Measurements from ENCODE around the gene EIF6. TPM values are rescaled to one million over a fixed set of nuclear protein-coding genes. Genes with fewer than 3 reads are reported as not detected.

The EIF6 gene
- total and polyA plus RNA-seq, 2 experiments from 2014 or later = 166 to 245 TPM

DNA sequence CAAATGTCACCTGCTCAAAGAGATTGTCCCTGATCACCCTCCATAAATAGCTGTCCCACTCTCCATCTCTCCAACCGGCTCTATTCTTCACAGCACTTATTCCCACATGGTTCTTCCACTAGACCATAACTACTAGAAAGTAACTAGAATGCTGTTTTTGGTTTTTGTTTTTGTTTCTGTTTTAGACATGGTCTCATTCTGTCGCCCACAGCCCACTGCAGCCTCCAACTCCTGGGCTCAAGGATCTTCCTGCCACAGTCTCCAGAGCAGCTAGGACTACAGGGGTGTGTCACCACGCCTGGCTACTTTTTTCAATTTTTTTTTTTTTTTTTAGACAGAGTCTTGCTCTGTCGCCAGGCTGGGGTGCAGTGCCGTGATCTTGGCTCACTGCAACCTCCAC, 45.8 kb downstream of the EIF6 start:
- Histone ChIP-seq H3K36me3 (ENCODE audit: low read depth) (no peaks in the 10 kb centered on the region), H2AFZ (no peak overlapping the region), H3K9me3 (ENCODE audit: low read depth) (no peaks in the 10 kb centered on the region), H3K9ac (no peak overlapping the region), H3K4me1 (ENCODE audit: insufficient read depth) (peaks cover 8% of the 10 kb centered on the region), H3K4me2 (ENCODE audit: unreplicated experiment) (no peak overlapping the region), H3K4me3 (no peak overlapping the region), H4K20me1 (ENCODE audit: insufficient read depth) (no peaks in the 10 kb centered on the region), H3K79me2 (ENCODE audit: insufficient read depth) (no peaks in the 10 kb centered on the region), H3K27ac (no peak overlapping the region), H3K9me2 (ENCODE audit: insufficient read depth) (no peaks in the 10 kb centered on the region), H3K27me3 (replicated peaks; ENCODE audit: insufficient read depth) (no peaks in the 10 kb centered on the region), H3F3A (ENCODE audit: insufficient read depth) (no peaks in the 10 kb centered on the region)
- in situ Hi-C loops (cut with MboI) = no loop called here
- TF ChIP-seq EZH2phosphoT487 (IDR thresholded peaks at IDR 0.05; ENCODE audit: insufficient read depth, low read depth) (no peak), EZH2 (IDR thresholded peaks at IDR 0.05; ENCODE audit: insufficient read depth, poor library complexity, severe bottlenecking) (no peak)
- no peak for DNase-seq
- 90 to 93% methylated on average over 5 of the region's 5 CpGs for WGBS, 2 experiments (ENCODE audit: low coverage in 1 of 2, low lambda C conversion rate in 2 of 2, missing lambda C conversion rate in 2 of 2)

DNA sequence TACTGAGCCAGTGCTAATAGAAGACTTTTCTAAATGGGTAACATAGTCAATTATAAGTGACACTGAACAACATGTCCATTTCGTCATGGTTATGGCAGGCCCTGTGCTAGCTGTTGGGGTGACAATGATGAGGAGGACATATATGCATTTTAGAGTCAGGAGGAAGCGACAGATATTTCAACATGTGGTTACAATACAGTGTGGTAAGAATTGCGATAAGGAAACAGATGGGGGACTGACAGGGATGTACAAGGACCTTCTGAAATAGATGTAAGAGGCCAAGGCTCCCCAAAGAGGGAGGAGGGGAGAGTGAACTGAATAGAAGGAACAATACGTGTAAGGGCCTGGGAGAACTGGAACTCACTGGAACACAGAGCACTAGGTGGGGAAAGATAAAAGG, 46.4 kb downstream of the EIF6 start:
- in situ Hi-C loops (cut with MboI) = no loop called here
- TF ChIP-seq EZH2phosphoT487 (IDR thresholded peaks at IDR 0.05; ENCODE audit: insufficient read depth, low read depth) (no peak), EZH2 (IDR thresholded peaks at IDR 0.05; ENCODE audit: insufficient read depth, poor library complexity, severe bottlenecking) (no peak)
- H3K4me2 ChIP-seq (ENCODE audit: unreplicated experiment) = no peak overlapping the region
- no peaks in the 10 kb centered on the region for H3K36me3 ChIP-seq (ENCODE audit: low read depth)
- no peaks in the 10 kb centered on the region for H3K27me3 ChIP-seq (replicated peaks; ENCODE audit: insufficient read depth)
- H2AFZ ChIP-seq = no peak overlapping the region
- peaks cover 1% of the 10 kb centered on the region; the same call in 1 of the 2 replicates for H3F3A ChIP-seq (ENCODE audit: insufficient read depth)
- no peaks in the 10 kb centered on the region for H3K79me2 ChIP-seq (ENCODE audit: insufficient read depth)
- H3K9me2 ChIP-seq (ENCODE audit: insufficient read depth) = no peaks in the 10 kb centered on the region
- no peak overlapping the region for H3K9ac ChIP-seq
- no peak for DNase-seq
- WGBS, 2 experiments (ENCODE audit: low coverage in 1 of 2, low lambda C conversion rate in 2 of 2, missing lambda C conversion rate in 2 of 2) = 76 to 80% methylated on average over 4 of the region's 4 CpGs
- no peaks in the 10 kb centered on the region for H4K20me1 ChIP-seq (ENCODE audit: insufficient read depth)
- no peaks in the 10 kb centered on the region for H3K9me3 ChIP-seq (ENCODE audit: low read depth)
- H3K27ac ChIP-seq = no peak overlapping the region
- H3K4me1 ChIP-seq (ENCODE audit: insufficient read depth) = peaks cover 9% of the 10 kb centered on the region
- H3K4me3 ChIP-seq = no peak overlapping the region

DNA sequence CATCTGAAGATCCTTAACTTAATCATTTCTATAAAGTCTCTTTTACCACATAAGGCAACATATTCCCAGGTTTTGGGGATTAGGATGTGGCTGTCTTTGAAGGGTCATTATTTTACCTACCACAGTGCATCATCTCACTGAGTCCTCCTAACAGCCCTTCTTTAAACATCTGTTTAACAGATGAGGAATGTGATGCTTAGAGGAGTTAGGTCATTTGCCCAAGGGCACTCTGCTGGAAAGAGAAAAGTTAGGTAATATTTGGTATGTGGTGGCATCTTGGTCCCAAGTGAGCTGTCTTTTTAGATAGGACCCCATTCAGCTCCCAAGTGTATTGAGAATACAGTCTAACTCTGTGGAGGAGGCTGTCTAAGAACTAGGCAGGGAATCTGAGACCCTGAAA, 47.1 kb downstream of the EIF6 start:
- in situ Hi-C loops (cut with MboI) = no loop called here
- no peaks in the 10 kb centered on the region for H4K20me1 ChIP-seq (ENCODE audit: insufficient read depth)
- no peak overlapping the region for H3K4me2 ChIP-seq (ENCODE audit: unreplicated experiment)
- no peaks in the 10 kb centered on the region for H3K9me2 ChIP-seq (ENCODE audit: insufficient read depth)
- no peak overlapping the region for H3K27ac ChIP-seq
- H3K9ac ChIP-seq = no peak overlapping the region
- no peaks in the 10 kb centered on the region for H3K27me3 ChIP-seq (replicated peaks; ENCODE audit: insufficient read depth)
- TF ChIP-seq EZH2 (IDR thresholded peaks at IDR 0.05; ENCODE audit: insufficient read depth, poor library complexity, severe bottlenecking) (no peak), EZH2phosphoT487 (IDR thresholded peaks at IDR 0.05; ENCODE audit: insufficient read depth, low read depth) (no peak)
- peaks cover 16% of the 10 kb centered on the region for H3K4me1 ChIP-seq (ENCODE audit: insufficient read depth)
- H3K79me2 ChIP-seq (ENCODE audit: insufficient read depth) = no peaks in the 10 kb centered on the region
- H3K36me3 ChIP-seq (ENCODE audit: low read depth) = no peaks in the 10 kb centered on the region
- no peak overlapping the region for H2AFZ ChIP-seq
- H3K9me3 ChIP-seq (ENCODE audit: low read depth) = no peaks in the 10 kb centered on the region
- H3K4me3 ChIP-seq = no peak overlapping the region
- peak; percentile 70 for DNase-seq
- peaks cover 8% of the 10 kb centered on the region; the same call in 1 of the 2 replicates for H3F3A ChIP-seq (ENCODE audit: insufficient read depth)

DNA sequence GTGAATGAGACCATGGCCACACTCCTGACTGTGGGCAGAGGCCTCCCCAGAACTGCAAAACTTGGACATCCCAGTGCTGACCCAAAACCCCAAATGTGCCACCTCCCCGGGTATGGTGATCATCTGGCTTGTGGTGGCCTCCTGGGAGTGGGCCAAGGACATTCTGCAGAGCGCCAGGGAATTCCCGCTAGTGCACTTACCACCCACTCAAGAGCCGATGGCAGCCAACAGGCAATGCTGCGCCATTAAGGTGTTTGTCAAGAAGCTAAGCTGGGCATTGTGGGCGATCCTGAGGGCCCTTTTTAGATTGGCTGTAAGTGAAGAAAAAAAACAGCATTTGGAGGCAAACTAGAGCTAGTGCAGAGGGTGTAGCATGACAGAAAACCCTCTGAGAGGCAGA, 48.7 kb downstream of the EIF6 start:
- in situ Hi-C loops (cut with MboI) = no loop called here
- Histone ChIP-seq H3K27me3 (replicated peaks; ENCODE audit: insufficient read depth) (no peaks in the 10 kb centered on the region), H3K4me1 (ENCODE audit: insufficient read depth) (peaks cover 24% of the 10 kb centered on the region), H3F3A (ENCODE audit: insufficient read depth) (peaks cover 17% of the 10 kb centered on the region), H3K79me2 (ENCODE audit: insufficient read depth) (no peaks in the 10 kb centered on the region), H3K9me2 (ENCODE audit: insufficient read depth) (no peaks in the 10 kb centered on the region), H3K36me3 (ENCODE audit: low read depth) (no peaks in the 10 kb centered on the region), H3K9me3 (ENCODE audit: low read depth) (no peaks in the 10 kb centered on the region), H3K4me2 (ENCODE audit: unreplicated experiment) (no peak overlapping the region), H3K9ac (no peak overlapping the region), H2AFZ (no peak overlapping the region), H3K27ac (no peak overlapping the region), H4K20me1 (ENCODE audit: insufficient read depth) (no peaks in the 10 kb centered on the region), H3K4me3 (no peak overlapping the region)
- DNase-seq = no peak
- TF ChIP-seq EZH2 (IDR thresholded peaks at IDR 0.05; ENCODE audit: insufficient read depth, poor library complexity, severe bottlenecking) (no peak), EZH2phosphoT487 (IDR thresholded peaks at IDR 0.05; ENCODE audit: insufficient read depth, low read depth) (no peak)
- 85 to 89% methylated on average over 6 of the region's 6 CpGs for WGBS, 2 experiments (ENCODE audit: low coverage in 1 of 2, low lambda C conversion rate in 2 of 2, missing lambda C conversion rate in 2 of 2)

DNA sequence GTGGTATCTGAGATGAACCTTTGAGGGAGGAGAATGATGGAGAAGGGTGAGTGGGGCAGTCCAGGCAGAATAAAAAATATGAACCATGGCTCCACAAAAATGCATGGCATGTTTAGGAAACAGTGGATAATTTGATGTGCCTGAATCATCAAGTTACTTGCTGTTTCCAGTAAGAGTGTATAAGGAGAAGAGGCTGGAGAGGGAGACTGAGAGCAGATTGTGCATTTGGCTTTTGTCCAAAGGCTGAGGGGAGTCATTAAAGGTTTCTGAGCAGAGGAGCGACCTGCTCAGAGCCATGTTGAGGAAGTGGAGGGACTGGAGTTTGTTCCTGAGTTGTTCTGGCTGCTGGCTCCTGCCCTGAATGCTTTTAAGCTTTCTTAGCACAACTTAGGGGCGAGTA, 52.0 kb downstream of the EIF6 start:
- no peaks in the 10 kb centered on the region for H3K9me3 ChIP-seq (ENCODE audit: low read depth)
- 61 to 69% methylated on average over 2 of the region's 2 CpGs for WGBS, 2 experiments (ENCODE audit: low coverage in 1 of 2, low lambda C conversion rate in 2 of 2, missing lambda C conversion rate in 2 of 2)
- no peaks in the 10 kb centered on the region for H3K79me2 ChIP-seq (ENCODE audit: insufficient read depth)
- peak overlapping the region; percentile 29 for H3K4me2 ChIP-seq (ENCODE audit: unreplicated experiment)
- no peaks in the 10 kb centered on the region; the same call in 1 of the 2 replicates for H4K20me1 ChIP-seq (ENCODE audit: insufficient read depth)
- no peak overlapping the region; the same call in 1 of the 2 replicates for H2AFZ ChIP-seq
- peak overlapping the region; percentile 46 for H3K27ac ChIP-seq
- H3F3A ChIP-seq (ENCODE audit: insufficient read depth) = peaks cover 23% of the 10 kb centered on the region
- TF ChIP-seq EZH2phosphoT487 (IDR thresholded peaks at IDR 0.05; ENCODE audit: insufficient read depth, low read depth) (no peak), EZH2 (IDR thresholded peaks at IDR 0.05; ENCODE audit: insufficient read depth, poor library complexity, severe bottlenecking) (no peak)
- no peak overlapping the region for H3K9ac ChIP-seq
- DNase-seq = peak; percentile 72
- no peaks in the 10 kb centered on the region for H3K9me2 ChIP-seq (ENCODE audit: insufficient read depth)
- in situ Hi-C loops (cut with MboI) = no loop called here
- H3K36me3 ChIP-seq (ENCODE audit: low read depth) = no peaks in the 10 kb centered on the region
- no peaks in the 10 kb centered on the region for H3K27me3 ChIP-seq (replicated peaks; ENCODE audit: insufficient read depth)
- no peak overlapping the region for H3K4me3 ChIP-seq
- peaks cover 22% of the 10 kb centered on the region for H3K4me1 ChIP-seq (ENCODE audit: insufficient read depth)

Other genes with a start within 250 kb of the EIF6 start
- gene TRPC4AP, start 192.0 kb downstream of the EIF6 start, total RNA-seq (2014; rRNA removed; shearing (Covaris generic)) = 57.0 and 63.4 TPM in 2 replicates
- 92.7 and 93.4 TPM in 2 replicates for gene TRPC4AP, start 192.0 kb downstream of the EIF6 start, polyA plus RNA-seq (2016; fragmentation: Nextera tagmentation; extraction: Ambion mirVana)
- gene EDEM2, start 137.4 kb downstream of the EIF6 start, total RNA-seq (2014; rRNA removed; shearing (Covaris generic)) = 25.8 and 34.9 TPM in 2 replicates
- 31.9 and 33.5 TPM in 2 replicates for gene EDEM2, start 137.4 kb downstream of the EIF6 start, polyA plus RNA-seq (2016; fragmentation: Nextera tagmentation; extraction: Ambion mirVana)
- 34.4 and 44.3 TPM in 2 replicates for gene PROCR, start 112.7 kb downstream of the EIF6 start, total RNA-seq (2014; rRNA removed; shearing (Covaris generic))
- gene PROCR, start 112.7 kb downstream of the EIF6 start, polyA plus RNA-seq (2016; fragmentation: Nextera tagmentation; extraction: Ambion mirVana) = 38.5 and 38.7 TPM in 2 replicates
- gene MMP24, start 58.1 kb downstream of the EIF6 start, total RNA-seq (2014; rRNA removed; shearing (Covaris generic)) = 7.1 and 8.5 TPM in 2 replicates
- gene MMP24, start 58.1 kb downstream of the EIF6 start, polyA plus RNA-seq (2016; fragmentation: Nextera tagmentation; extraction: Ambion mirVana) = 0.61 and 0.70 TPM in 2 replicates
- 26.8 and 30.0 TPM in 2 replicates for gene MMP24OS, start 6.7 kb downstream of the EIF6 start, total RNA-seq (2014; rRNA removed; shearing (Covaris generic))
- 81.7 and 85.3 TPM in 2 replicates for gene MMP24OS, start 6.7 kb downstream of the EIF6 start, polyA plus RNA-seq (2016; fragmentation: Nextera tagmentation; extraction: Ambion mirVana)
- gene FAM83C, start 7.7 kb upstream of the EIF6 start, total RNA-seq (2014; rRNA removed; shearing (Covaris generic)) = not detected in 2 replicates
- gene FAM83C, start 7.7 kb upstream of the EIF6 start, polyA plus RNA-seq (2016; fragmentation: Nextera tagmentation; extraction: Ambion mirVana) = not detected in 2 replicates
- 22.3 and 34.9 TPM in 2 replicates for gene UQCC1, start 127.2 kb upstream of the EIF6 start, total RNA-seq (2014; rRNA removed; shearing (Covaris generic))
- gene UQCC1, start 127.2 kb upstream of the EIF6 start, polyA plus RNA-seq (2016; fragmentation: Nextera tagmentation; extraction: Ambion mirVana) = 23.0 and 23.6 TPM in 2 replicates
- 2.5 and 3.9 TPM in 2 replicates for gene GDF5, start 153.5 kb upstream of the EIF6 start, total RNA-seq (2014; rRNA removed; shearing (Covaris generic))
- 1.2 and 1.3 TPM in 2 replicates for gene GDF5, start 153.5 kb upstream of the EIF6 start, polyA plus RNA-seq (2016; fragmentation: Nextera tagmentation; extraction: Ambion mirVana)
- gene CEP250, start 170.8 kb upstream of the EIF6 start, total RNA-seq (2014; rRNA removed; shearing (Covaris generic)) = 15.5 and 18.2 TPM in 2 replicates
- 21.7 and 21.8 TPM in 2 replicates for gene CEP250, start 170.8 kb upstream of the EIF6 start, polyA plus RNA-seq (2016; fragmentation: Nextera tagmentation; extraction: Ambion mirVana)
- gene C20orf173, start 244.9 kb upstream of the EIF6 start, total RNA-seq (2014; rRNA removed; shearing (Covaris generic)) = not detected in 2 replicates
- not detected in 2 replicates for gene C20orf173, start 244.9 kb upstream of the EIF6 start, polyA plus RNA-seq (2016; fragmentation: Nextera tagmentation; extraction: Ambion mirVana)